ENCODE measurements around the gene LPAR2. TPM values are rescaled to one million over a fixed set of nuclear protein-coding genes. Genes with fewer than 3 reads are reported as not detected.

LPAR2 gene
- total and polyA plus RNA-seq, 2 of the 13 experiments (the other 11 are each of a cell fraction or from before 2014, with no cell fraction given), result 0.86 to 3.6 TPM

DNA sequence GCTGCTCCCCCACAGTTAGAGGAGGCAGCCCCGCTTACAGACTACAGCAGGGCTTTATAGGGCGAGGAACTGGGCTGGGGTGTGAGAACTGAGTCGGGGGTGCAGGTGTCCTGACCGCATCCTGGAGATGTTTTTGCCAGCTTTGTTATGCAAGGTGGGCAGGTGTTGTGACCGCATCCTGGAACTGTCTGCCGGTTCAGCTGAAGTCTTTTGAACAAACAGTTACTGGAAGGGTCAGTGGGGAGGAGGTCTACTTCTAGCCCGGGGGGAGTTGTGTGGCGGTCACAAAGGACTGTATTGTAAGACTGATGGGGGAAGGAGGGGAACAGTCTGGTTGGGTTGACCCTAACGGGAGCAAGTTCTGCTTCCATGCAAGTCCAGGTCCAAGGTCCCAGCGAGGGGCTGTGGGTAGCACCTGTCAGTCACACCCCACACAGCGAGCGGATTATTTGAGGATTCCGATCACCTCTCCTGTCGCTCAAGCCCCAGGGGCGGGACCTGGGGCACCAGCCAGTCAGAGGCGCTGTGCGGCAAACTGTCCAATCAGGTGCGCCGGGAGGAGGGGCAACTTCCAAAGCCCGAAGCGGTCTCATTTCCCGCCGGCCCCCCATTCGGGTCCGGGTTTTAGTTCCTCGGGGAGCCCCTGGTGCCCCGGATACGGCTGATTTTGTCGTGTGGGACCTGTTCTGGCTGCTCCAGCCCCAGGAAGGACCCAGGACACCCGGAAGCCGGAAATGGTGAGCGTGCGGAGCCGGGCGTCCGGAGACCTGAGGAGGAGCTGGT lies 40.4 kb upstream of the LPAR2 start, which contains the start of gene ZNF101 (continued):
- no peak for TF ChIP-seq ZNF597 (CRISPR knock-in tag; IDR thresholded peaks at IDR 0.05)
- TF ChIP-seq ZNF878 (CRISPR knock-in tag; IDR thresholded peaks at IDR 0.05), result 0 out of 2 replicates have a peak, but pooled peaks have one; percentile 27
- no peak; the same call in none of the 2 replicates for TF ChIP-seq FOXP4 (CRISPR knock-in tag; IDR thresholded peaks at IDR 0.05)
- TF ChIP-seq U2AF1 (optimal IDR thresholded peaks at IDR 0.05; ENCODE audit: low read depth, low read length), result peak; percentile 64
- no peak for TF ChIP-seq ZNF30 (CRISPR knock-in tag; IDR thresholded peaks at IDR 0.05)
- no peak for TF ChIP-seq JARID2 (CRISPR knock-in tag; IDR thresholded peaks at IDR 0.05; ENCODE audit: insufficient replicate concordance)
- TF ChIP-seq ZNF557 (CRISPR knock-in tag; IDR thresholded peaks at IDR 0.05), result peak; percentile 83; the same call in 1 of the 2 replicates
- TF ChIP-seq ZNF382 (CRISPR knock-in tag; IDR thresholded peaks at IDR 0.05; ENCODE audit: borderline replicate concordance), result no peak
- TF ChIP-seq JUNB (CRISPR knock-in tag; IDR thresholded peaks at IDR 0.05; ENCODE audit: borderline replicate concordance), result no peak
- no peak for TF ChIP-seq PCBP2 (optimal IDR thresholded peaks at IDR 0.05; ENCODE audit: low read depth, low read length, poor library complexity, severe bottlenecking)
- peak; percentile 11; the same call in 1 of the 2 replicates for TF ChIP-seq ZNF263 (CRISPR knock-in tag; IDR thresholded peaks at IDR 0.05)
- TF ChIP-seq, protein P1, sequence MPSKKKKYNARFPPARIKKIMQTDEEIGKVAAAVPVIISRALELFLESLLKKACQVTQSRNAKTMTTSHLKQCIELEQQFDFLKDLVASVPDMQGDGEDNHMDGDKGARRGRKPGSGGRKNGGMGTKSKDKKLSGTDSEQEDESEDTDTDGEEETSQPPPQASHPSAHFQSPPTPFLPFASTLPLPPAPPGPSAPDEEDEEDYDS (CRISPR knock-in tag; IDR thresholded peaks at IDR 0.05), result peak; percentile 86
- peak; percentile 98 for TF ChIP-seq MEIS2 (CRISPR knock-in tag; IDR thresholded peaks at IDR 0.05)
- no peak; the same call in 1 of the 2 replicates for TF ChIP-seq HCFC1 (IDR thresholded peaks at IDR 0.05; ENCODE audit: low read depth, low read length)
- no peak for TF ChIP-seq ZFYVE20 (CRISPR knock-in tag; IDR thresholded peaks at IDR 0.05; ENCODE audit: borderline replicate concordance, low read depth)
- TF ChIP-seq RNF2 (conservative IDR thresholded peaks at IDR 0.05; ENCODE audit: low read depth), result no peak; the same call in 1 of the 2 replicates
- peak; percentile 81; the same call in 1 of the 2 replicates for TF ChIP-seq ERF (CRISPR knock-in tag; IDR thresholded peaks at IDR 0.05)
- no peak for TF ChIP-seq ZKSCAN8 (CRISPR knock-in tag; IDR thresholded peaks at IDR 0.05; ENCODE audit: borderline replicate concordance)
- 0 out of 2 replicates have a peak, but pooled peaks have one; percentile 60 for TF ChIP-seq ZSCAN29 (CRISPR knock-in tag; conservative IDR thresholded peaks at IDR 0.05)
- TF ChIP-seq, protein P2, sequence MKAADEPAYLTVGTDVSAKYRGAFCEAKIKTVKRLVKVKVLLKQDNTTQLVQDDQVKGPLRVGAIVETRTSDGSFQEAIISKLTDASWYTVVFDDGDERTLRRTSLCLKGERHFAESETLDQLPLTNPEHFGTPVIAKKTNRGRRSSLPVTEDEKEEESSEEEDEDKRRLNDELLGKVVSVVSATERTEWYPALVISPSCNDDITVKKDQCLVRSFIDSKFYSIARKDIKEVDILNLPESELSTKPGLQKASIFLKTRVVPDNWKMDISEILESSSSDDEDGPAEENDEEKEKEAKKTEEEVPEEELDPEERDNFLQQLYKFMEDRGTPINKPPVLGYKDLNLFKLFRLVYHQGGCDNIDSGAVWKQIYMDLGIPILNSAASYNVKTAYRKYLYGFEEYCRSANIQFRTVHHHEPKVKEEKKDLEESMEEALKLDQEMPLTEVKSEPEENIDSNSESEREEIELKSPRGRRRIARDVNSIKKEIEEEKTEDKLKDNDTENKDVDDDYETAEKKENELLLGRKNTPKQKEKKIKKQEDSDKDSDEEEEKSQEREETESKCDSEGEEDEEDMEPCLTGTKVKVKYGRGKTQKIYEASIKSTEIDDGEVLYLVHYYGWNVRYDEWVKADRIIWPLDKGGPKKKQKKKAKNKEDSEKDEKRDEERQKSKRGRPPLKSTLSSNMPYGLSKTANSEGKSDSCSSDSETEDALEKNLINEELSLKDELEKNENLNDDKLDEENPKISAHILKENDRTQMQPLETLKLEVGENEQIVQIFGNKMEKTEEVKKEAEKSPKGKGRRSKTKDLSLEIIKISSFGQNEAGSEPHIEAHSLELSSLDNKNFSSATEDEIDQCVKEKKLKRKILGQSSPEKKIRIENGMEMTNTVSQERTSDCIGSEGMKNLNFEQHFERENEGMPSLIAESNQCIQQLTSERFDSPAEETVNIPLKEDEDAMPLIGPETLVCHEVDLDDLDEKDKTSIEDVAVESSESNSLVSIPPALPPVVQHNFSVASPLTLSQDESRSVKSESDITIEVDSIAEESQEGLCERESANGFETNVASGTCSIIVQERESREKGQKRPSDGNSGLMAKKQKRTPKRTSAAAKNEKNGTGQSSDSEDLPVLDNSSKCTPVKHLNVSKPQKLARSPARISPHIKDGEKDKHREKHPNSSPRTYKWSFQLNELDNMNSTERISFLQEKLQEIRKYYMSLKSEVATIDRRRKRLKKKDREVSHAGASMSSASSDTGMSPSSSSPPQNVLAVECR (CRISPR knock-in tag; IDR thresholded peaks at IDR 0.05; ENCODE audit: borderline replicate concordance), result peak; percentile 77; the same call in 1 of the 2 replicates
- no peak for TF ChIP-seq KLF9 (CRISPR knock-in tag; IDR thresholded peaks at IDR 0.05; ENCODE audit: low read depth)

All from HepG2 (cell line).